ENCODE data around the gene CGAS. TPM values are rescaled to one million over a fixed set of nuclear protein-coding genes. Genes with fewer than 3 reads are reported as not detected.
"Not testable (repeated sequence)": the region's sequence is repeated elsewhere in the genome, so short reads cannot be mapped to it uniquely, and the experiment has no call there.

The CGAS gene
- total and polyA plus RNA-seq, 2 experiments from 2014 or later = 8.3 to 12.7 TPM

GRCh38 chr6:73382462-73383113 is 69.5 kb downstream of the CGAS start (continued):
- TF ChIP-seq CREB1 (CRISPR knock-in tag; IDR thresholded peaks at IDR 0.05; ENCODE audit: low read depth) (no peak), ZNF331 (CRISPR knock-in tag; IDR thresholded peaks at IDR 0.05; ENCODE audit: low read depth) (no peak), POLR2AphosphoS5 (IDR thresholded peaks at IDR 0.05; ENCODE audit: low read depth) (no peak), CTCF (conservative IDR thresholded peaks at IDR 0.05; ENCODE audit: low read depth in 2 of 2) (no peak)

GRCh38 chr6:73381531-73381930 is 70.6 kb downstream of the CGAS start:
- not testable (repeated sequence) for H3K4me1 ChIP-seq (ENCODE audit: insufficient read depth); H3K9me3 Mint-ChIP-seq

GRCh38 chr6:73377225-73377624 is 74.9 kb downstream of the CGAS start:
- no peak overlapping the region for H3K4me3 Mint-ChIP-seq
- H3K79me2 ChIP-seq (replicated peaks; ENCODE audit: insufficient read depth) = no peaks in the 10 kb centered on the region
- no peaks in the 10 kb centered on the region for H3K27me3 ChIP-seq (ENCODE audit: insufficient read depth)
- no peaks in the 10 kb centered on the region for H3K9me2 ChIP-seq (ENCODE audit: insufficient read depth)
- H3K4me2 ChIP-seq = no peak overlapping the region
- no peak for DNase-seq (ENCODE audit: low spot score)
- no peak overlapping the region for H3K27ac ChIP-seq (ENCODE audit: low read depth)
- no peaks in the 10 kb centered on the region for H3K36me3 ChIP-seq (ENCODE audit: insufficient read depth)
- H3K36me3 Mint-ChIP-seq (ENCODE audit: low read depth) = no peaks in the 10 kb centered on the region
- no peak overlapping the region; the same call in 1 of the 2 replicates for H2AFZ ChIP-seq
- H3F3A ChIP-seq (replicated peaks; ENCODE audit: low read depth) = no peaks in the 10 kb centered on the region
- no peaks in the 10 kb centered on the region for H3K4me1 Mint-ChIP-seq
- no peaks in the 10 kb centered on the region for H3K4me1 ChIP-seq (ENCODE audit: insufficient read depth)
- no peak for ATAC-seq
- no peak overlapping the region for H3K27ac Mint-ChIP-seq
- TF ChIP-seq ZNF331 (CRISPR knock-in tag; IDR thresholded peaks at IDR 0.05; ENCODE audit: low read depth) (no peak), REST (IDR thresholded peaks at IDR 0.05; ENCODE audit: unreplicated experiment) (no peak)
- H3K9me3 Mint-ChIP-seq = peaks cover 4% of the 10 kb centered on the region; the same call in 2 of the 3 replicates
- no peaks in the 10 kb centered on the region for H4K20me1 ChIP-seq (replicated peaks; ENCODE audit: insufficient read depth)
- no peak overlapping the region for H3K4me3 ChIP-seq
- no peaks in the 10 kb centered on the region for H3K27me3 Mint-ChIP-seq (ENCODE audit: insufficient read depth, low read depth, poor library complexity)

More at GRCh38 chr6:73381531-73381930, 70.6 kb downstream of the CGAS start:
- H3K36me3 ChIP-seq (ENCODE audit: insufficient read depth); H3K36me3 Mint-ChIP-seq (ENCODE audit: low read depth); H3K27me3 Mint-ChIP-seq (ENCODE audit: insufficient read depth, low read depth, poor library complexity); H3K27me3 ChIP-seq (ENCODE audit: insufficient read depth); DNase-seq (ENCODE audit: low spot score); H3F3A ChIP-seq (replicated peaks; ENCODE audit: low read depth); H3K27ac Mint-ChIP-seq; H3K27ac ChIP-seq (ENCODE audit: low read depth); H3K4me3 ChIP-seq; H3K4me2 ChIP-seq; H3K9me2 ChIP-seq (ENCODE audit: insufficient read depth); H4K20me1 ChIP-seq (replicated peaks; ENCODE audit: insufficient read depth); H3K79me2 ChIP-seq (replicated peaks; ENCODE audit: insufficient read depth); ATAC-seq; H3K4me1 Mint-ChIP-seq; H3K4me3 Mint-ChIP-seq: not testable (repeated sequence)
- H2AFZ ChIP-seq = peak overlapping the region; percentile 80

All from GM23338 (cell line).